Neural cell (in vitro differentiated cells): ENCODE measurements around the gene PCDH9. TPM values are rescaled to one million over a fixed set of nuclear protein-coding genes. Genes with fewer than 3 reads are reported as not detected.

Experiments
- H2AFZ ChIP-seq: fragments of 200-600, 300-800 bp; sonication (generic), shearing (Covaris generic); 2 replicates; pipeline ENCODE4 v1.6.0; 2014; ENCODE audit warnings: low read depth, mild to moderate bottlenecking, antibody characterized with exemption, low read length, moderate library complexity
- H3F3A ChIP-seq: fragments of 200-600 bp; shearing (Covaris generic); 2 replicates; pipeline ENCODE4 v1.6.1; 2016; ENCODE audit warnings: mild to moderate bottlenecking, moderate library complexity, mixed read lengths, antibody characterized with exemption, low read length; ENCODE audit not compliant: insufficient read depth, poor library complexity, severe bottlenecking
- H3K27ac ChIP-seq: fragments of 200-600, 300-800 bp; sonication (generic), shearing (Covaris generic); 2 replicates; pipeline ENCODE4 v1.5.1; 2014; ENCODE audit warnings: mild to moderate bottlenecking, low read length, moderate library complexity
- H3K27me3 ChIP-seq: fragments of 300-800, 200-600 bp; sonication (generic), shearing (Covaris generic); 2 replicates; pipeline ENCODE4 v1.6.0; 2014; ENCODE audit warnings: mild to moderate bottlenecking, low read depth, low read length, moderate library complexity; ENCODE audit not compliant: insufficient read depth
- H3K36me3 ChIP-seq: fragments of 300-800, 200-600 bp; sonication (generic), shearing (Covaris generic); 2 replicates; pipeline ENCODE4 v1.5.1; 2014; ENCODE audit warnings: mild to moderate bottlenecking, antibody characterized with exemption, low read length, moderate library complexity; ENCODE audit not compliant: insufficient read depth
- H3K4me2 ChIP-seq: fragments of 300-800, 200-600 bp; sonication (generic), shearing (Covaris generic); 2 replicates; pipeline ENCODE4 v1.6.0; 2014; ENCODE audit warnings: mild to moderate bottlenecking, low read length
- H3K4me3 ChIP-seq: fragments of 300-800, 200-600 bp; sonication (generic), shearing (Covaris generic); 2 replicates; pipeline ENCODE4 v1.5.1; 2014; ENCODE audit warnings: mild to moderate bottlenecking, low read length, moderate library complexity
- H3K79me2 ChIP-seq: fragments of 200-600 bp; shearing (Covaris generic); replicated peaks from 2 replicates; pipeline ENCODE4 v1.6.0; 2014; ENCODE audit warnings: mild to moderate bottlenecking, low read length, moderate library complexity; ENCODE audit not compliant: insufficient read depth
- H3K9ac ChIP-seq: fragments of 300-800, 200-600 bp; sonication (generic), shearing (Covaris generic); 2 replicates; pipeline ENCODE4 v1.6.1; 2016; ENCODE audit warnings: mild to moderate bottlenecking, low read length, mixed read lengths
- H3K9me2 ChIP-seq: fragments of 200-600 bp; shearing (Covaris generic); 2 replicates; pipeline ENCODE4 v1.6.1; 2016; ENCODE audit warnings: mild to moderate bottlenecking, low read length, mixed read lengths; ENCODE audit not compliant: insufficient read depth
- H3K9me3 ChIP-seq: fragments of 200-600, 300-800 bp; sonication (generic), shearing (Covaris generic); 2 replicates; pipeline ENCODE4 v1.6.1; 2016; ENCODE audit warnings: mild to moderate bottlenecking, mixed run types, low read length, moderate library complexity, mixed read lengths
- H4K20me1 ChIP-seq: fragments of 200-600 bp; shearing (Covaris generic); 2 replicates; pipeline ENCODE4 v1.6.1; 2016; ENCODE audit warnings: mild to moderate bottlenecking, mixed run types; ENCODE audit not compliant: insufficient read depth
- EP300 ChIP-seq: fragments of 450-650 bp; conservative IDR thresholded peaks from 2 replicates; pipeline ENCODE4 v1.6.1; 2014; ENCODE audit warnings: antibody characterized with exemption, mild to moderate bottlenecking, moderate library complexity; ENCODE audit not compliant: poor library complexity, severe bottlenecking
- EZH2 ChIP-seq: fragments of 200-600, 300-800 bp; shearing (Covaris generic), sonication (generic); IDR thresholded peaks from 2 replicates; pipeline ENCODE4 v1.6.1; 2014; ENCODE audit warnings: antibody characterized with exemption, low read length, borderline replicate concordance, mild to moderate bottlenecking; ENCODE audit not compliant: insufficient read depth, poor library complexity, severe bottlenecking
- MXI1 ChIP-seq: fragments of 450-650 bp; conservative IDR thresholded peaks from 2 replicates; pipeline ENCODE4 v1.6.1; 2014; ENCODE audit warnings: antibody characterized with exemption, mild to moderate bottlenecking; ENCODE audit not compliant: poor library complexity, severe bottlenecking
- POLR2AphosphoS5 ChIP-seq: IDR thresholded peaks from 2 replicates; pipeline ENCODE4 v1.6.1; 2012
- RAD21 ChIP-seq: fragments of 450-650 bp; conservative IDR thresholded peaks from 2 replicates; pipeline ENCODE4 v1.6.1; 2014; ENCODE audit warnings: antibody characterized with exemption, mild to moderate bottlenecking, moderate library complexity
- TAF1 ChIP-seq: IDR thresholded peaks from 2 replicates; pipeline ENCODE4 v1.6.1; 2012; ENCODE audit warnings: low read depth
- polyA plus RNA-seq: library from polyadenylated mRNA; depleted of rRNA; stranded (reverse); fragments of >200 nt; gene quantifications from 2 replicates; pipeline ENCODE4 v1.2.3, GENCODE V29; 2014
- TF ChIP-seq, protein P1 (sequence below): IDR thresholded peaks from 2 replicates; pipeline ENCODE4 v1.6.1; 2012; ENCODE audit warnings: borderline replicate concordance
- TF ChIP-seq, protein P2 (sequence below): fragments of 450-650 bp; IDR thresholded peaks from 2 replicates; pipeline ENCODE4 v1.5.1; 2014; ENCODE audit warnings: antibody characterized with exemption, mild to moderate bottlenecking, moderate library complexity; ENCODE audit not compliant: poor library complexity, severe bottlenecking

Gene PCDH9
- polyA plus RNA-seq, 1 donor from 2014 or later: 4.6 TPM

DNA sequence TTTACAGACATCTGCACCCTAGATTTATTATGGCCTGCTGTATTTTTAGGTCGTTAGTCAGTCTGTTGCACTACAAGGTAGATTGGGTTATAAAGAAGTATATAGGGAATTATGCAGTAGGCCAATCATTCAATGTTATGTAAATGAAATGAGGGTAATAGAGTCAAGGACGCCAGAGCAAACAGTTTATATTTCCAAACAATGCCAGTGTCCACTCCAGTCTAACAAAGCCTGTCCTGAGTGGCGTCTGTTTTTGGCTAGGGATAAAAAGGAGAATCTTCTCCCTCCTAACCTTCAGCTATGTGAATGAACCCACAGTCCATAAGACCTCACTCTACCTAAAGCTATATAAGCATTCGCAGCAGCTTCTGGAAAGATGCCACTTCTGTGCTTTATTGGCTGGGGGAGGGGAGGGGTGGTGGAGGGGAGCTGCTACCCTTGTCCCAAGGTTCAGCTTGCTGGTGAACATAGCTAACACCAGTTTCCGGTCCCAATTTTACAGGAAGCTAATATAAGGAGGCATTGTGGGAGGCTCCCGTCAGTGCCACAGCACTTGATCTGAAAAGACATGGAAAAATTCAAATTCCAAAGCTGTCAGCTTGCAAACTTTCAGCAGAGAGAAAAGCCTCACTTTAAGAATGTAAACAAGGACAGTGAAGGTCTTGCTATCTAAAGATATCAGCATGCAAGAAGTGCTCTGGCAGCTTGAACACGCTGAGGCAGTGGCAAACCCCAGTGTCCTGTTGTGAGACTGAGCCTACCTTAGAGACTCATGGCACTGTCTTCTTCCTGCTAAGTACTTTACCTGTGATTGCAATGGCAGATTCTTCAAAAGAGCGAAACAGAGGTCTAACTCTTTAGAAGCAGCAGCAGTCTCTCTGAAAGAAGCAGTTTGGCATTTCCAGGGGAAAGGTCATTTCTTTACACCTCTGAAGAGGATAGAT, 369.9 kb downstream of the PCDH9 start:
- Histone ChIP-seq H3K9me2 (no peaks in the 10 kb centered on the region), H3F3A (no peaks in the 10 kb centered on the region), H2AFZ (no peak overlapping the region), H3K27me3 (no peaks in the 10 kb centered on the region), H3K9me3 (no peaks in the 10 kb centered on the region), H3K36me3 (no peaks in the 10 kb centered on the region), H3K27ac (no peak overlapping the region), H4K20me1 (no peaks in the 10 kb centered on the region), H3K4me3 (no peak overlapping the region), H3K4me2 (no peak overlapping the region), H3K9ac (no peak overlapping the region), H3K79me2 (no peaks in the 10 kb centered on the region)
- TF ChIP-seq RAD21 (no peak), MXI1 (no peak), EP300 (no peak), TAF1 (no peak), POLR2AphosphoS5 (no peak), EZH2 (no peak)
- TF ChIP-seq, protein P1, sequence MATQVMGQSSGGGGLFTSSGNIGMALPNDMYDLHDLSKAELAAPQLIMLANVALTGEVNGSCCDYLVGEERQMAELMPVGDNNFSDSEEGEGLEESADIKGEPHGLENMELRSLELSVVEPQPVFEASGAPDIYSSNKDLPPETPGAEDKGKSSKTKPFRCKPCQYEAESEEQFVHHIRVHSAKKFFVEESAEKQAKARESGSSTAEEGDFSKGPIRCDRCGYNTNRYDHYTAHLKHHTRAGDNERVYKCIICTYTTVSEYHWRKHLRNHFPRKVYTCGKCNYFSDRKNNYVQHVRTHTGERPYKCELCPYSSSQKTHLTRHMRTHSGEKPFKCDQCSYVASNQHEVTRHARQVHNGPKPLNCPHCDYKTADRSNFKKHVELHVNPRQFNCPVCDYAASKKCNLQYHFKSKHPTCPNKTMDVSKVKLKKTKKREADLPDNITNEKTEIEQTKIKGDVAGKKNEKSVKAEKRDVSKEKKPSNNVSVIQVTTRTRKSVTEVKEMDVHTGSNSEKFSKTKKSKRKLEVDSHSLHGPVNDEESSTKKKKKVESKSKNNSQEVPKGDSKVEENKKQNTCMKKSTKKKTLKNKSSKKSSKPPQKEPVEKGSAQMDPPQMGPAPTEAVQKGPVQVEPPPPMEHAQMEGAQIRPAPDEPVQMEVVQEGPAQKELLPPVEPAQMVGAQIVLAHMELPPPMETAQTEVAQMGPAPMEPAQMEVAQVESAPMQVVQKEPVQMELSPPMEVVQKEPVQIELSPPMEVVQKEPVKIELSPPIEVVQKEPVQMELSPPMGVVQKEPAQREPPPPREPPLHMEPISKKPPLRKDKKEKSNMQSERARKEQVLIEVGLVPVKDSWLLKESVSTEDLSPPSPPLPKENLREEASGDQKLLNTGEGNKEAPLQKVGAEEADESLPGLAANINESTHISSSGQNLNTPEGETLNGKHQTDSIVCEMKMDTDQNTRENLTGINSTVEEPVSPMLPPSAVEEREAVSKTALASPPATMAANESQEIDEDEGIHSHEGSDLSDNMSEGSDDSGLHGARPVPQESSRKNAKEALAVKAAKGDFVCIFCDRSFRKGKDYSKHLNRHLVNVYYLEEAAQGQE: no peak

DNA sequence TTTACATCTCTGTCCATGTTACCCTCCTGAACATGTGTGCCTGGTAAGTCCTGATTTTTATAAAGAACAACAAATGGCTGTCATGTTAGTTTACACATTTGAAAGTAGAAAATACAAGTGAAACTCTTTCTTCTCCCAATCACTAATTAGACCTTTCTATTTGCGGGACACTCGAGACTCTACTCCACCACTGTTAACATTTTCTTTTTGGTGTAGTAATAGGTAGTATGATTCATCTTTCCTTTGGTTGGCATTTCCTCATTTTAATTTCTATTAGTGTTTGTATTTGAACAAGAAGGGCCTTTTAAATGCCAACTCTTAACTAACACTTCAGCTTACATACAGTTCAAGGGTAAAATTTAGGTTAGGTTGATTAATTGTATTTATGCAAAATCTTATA, 371.1 kb downstream of the PCDH9 start:
- Histone ChIP-seq H3K4me2 (no peak overlapping the region), H3F3A (no peaks in the 10 kb centered on the region), H3K27me3 (no peaks in the 10 kb centered on the region), H3K9me2 (no peaks in the 10 kb centered on the region), H4K20me1 (no peaks in the 10 kb centered on the region), H3K9ac (no peak overlapping the region), H3K27ac (no peak overlapping the region), H3K79me2 (no peaks in the 10 kb centered on the region), H2AFZ (no peak overlapping the region), H3K9me3 (no peaks in the 10 kb centered on the region), H3K36me3 (no peaks in the 10 kb centered on the region), H3K4me3 (no peak overlapping the region)
- no peak for TF ChIP-seq POLR2AphosphoS5
- no peak for TF ChIP-seq EZH2
- no peak for TF ChIP-seq EP300
- no peak for TF ChIP-seq MXI1
- TF ChIP-seq, protein P2, sequence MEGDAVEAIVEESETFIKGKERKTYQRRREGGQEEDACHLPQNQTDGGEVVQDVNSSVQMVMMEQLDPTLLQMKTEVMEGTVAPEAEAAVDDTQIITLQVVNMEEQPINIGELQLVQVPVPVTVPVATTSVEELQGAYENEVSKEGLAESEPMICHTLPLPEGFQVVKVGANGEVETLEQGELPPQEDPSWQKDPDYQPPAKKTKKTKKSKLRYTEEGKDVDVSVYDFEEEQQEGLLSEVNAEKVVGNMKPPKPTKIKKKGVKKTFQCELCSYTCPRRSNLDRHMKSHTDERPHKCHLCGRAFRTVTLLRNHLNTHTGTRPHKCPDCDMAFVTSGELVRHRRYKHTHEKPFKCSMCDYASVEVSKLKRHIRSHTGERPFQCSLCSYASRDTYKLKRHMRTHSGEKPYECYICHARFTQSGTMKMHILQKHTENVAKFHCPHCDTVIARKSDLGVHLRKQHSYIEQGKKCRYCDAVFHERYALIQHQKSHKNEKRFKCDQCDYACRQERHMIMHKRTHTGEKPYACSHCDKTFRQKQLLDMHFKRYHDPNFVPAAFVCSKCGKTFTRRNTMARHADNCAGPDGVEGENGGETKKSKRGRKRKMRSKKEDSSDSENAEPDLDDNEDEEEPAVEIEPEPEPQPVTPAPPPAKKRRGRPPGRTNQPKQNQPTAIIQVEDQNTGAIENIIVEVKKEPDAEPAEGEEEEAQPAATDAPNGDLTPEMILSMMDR: no peak
- TF ChIP-seq, protein P1: no peak
